ENCODE results near the gene ZNF473.

DNA sequence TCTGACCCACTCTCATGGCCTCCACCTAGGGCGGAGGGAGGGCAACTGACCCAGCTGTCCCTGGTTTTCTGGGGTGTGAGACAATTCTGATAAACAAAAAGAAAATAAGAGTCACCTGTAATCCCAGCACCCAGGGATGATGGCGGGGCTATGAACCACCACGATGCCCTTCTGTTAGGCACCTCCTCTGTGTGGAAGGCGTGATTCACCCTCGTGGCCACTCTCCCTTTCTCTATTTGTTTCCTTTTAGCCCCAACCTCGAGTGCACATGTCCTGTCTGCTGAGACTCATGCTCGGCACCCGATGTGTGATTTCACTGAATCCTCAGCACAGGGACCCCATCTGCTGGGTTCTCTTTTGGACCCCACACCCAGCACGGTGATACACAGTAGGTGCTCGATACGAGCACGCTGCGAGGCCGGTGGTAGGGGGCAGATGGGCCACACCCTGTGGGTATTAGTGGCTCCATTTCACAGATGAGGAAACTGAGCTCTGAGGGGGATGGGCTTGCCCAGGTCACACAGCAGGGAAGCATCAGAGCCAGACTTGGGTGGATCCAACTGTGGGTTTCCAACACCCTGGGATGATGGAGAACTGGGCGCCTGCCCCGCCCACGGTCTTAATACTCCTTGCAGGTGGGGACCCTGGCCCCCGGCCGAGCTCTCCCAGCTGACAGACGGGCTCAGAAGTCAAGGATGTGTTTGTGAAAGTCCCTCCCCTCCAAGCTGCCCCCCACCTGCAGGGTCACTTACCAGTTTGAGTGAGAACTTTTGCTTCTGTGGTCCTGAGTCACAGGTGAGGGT lies 25.6 kb upstream of the ZNF473 start:
- TF ChIP-seq, protein P1, sequence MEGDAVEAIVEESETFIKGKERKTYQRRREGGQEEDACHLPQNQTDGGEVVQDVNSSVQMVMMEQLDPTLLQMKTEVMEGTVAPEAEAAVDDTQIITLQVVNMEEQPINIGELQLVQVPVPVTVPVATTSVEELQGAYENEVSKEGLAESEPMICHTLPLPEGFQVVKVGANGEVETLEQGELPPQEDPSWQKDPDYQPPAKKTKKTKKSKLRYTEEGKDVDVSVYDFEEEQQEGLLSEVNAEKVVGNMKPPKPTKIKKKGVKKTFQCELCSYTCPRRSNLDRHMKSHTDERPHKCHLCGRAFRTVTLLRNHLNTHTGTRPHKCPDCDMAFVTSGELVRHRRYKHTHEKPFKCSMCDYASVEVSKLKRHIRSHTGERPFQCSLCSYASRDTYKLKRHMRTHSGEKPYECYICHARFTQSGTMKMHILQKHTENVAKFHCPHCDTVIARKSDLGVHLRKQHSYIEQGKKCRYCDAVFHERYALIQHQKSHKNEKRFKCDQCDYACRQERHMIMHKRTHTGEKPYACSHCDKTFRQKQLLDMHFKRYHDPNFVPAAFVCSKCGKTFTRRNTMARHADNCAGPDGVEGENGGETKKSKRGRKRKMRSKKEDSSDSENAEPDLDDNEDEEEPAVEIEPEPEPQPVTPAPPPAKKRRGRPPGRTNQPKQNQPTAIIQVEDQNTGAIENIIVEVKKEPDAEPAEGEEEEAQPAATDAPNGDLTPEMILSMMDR (conservative IDR thresholded peaks at IDR 0.05; ENCODE audit: low read length), result no peak
- TF ChIP-seq EZH2phosphoT487 (IDR thresholded peaks at IDR 0.05; ENCODE audit: borderline replicate concordance, low read depth, low read length), result no peak
